A673 (cell line): Measurements from ENCODE around the gene RTN1.

Experiments
- EZH2 ChIP-seq: fragments of 200-600 bp; sonication (generic); IDR thresholded peaks from 2 replicates; pipeline ENCODE4 v1.6.1; 2017; ENCODE audit warnings: borderline replicate concordance, low read depth, mild to moderate bottlenecking, mixed read lengths, antibody characterized with exemption, low read length; ENCODE audit not compliant: poor library complexity, severe bottlenecking
- TF ChIP-seq, protein P1 (sequence below): fragments of 300-800, 200-600 bp; sonication (generic); conservative IDR thresholded peaks from 2 replicates; pipeline ENCODE4 v1.5.1; 2017; ENCODE audit warnings: low read depth, mild to moderate bottlenecking, antibody characterized with exemption, low read length, moderate library complexity, mixed read lengths

DNA sequence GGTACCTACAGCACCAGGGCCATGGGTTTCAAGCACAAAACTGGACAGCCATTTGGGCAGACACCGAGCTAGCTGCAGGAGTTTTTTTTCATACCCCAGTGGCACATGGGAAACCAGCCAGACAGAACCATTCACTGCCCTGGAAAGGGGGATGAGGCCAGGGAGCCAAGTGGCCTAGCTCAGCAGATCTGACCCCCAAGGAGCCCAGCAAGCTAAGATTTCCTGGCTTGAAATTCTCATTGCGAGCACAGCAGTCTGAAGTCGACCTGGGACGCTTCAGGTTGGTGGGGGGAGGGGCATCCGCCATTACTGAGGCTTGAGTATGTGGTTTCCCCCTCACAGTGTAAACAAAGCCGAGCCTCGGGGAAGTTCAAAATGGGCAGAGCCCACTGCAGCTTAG, 212.8 kb downstream of the RTN1 start:
- TF ChIP-seq, protein P1, sequence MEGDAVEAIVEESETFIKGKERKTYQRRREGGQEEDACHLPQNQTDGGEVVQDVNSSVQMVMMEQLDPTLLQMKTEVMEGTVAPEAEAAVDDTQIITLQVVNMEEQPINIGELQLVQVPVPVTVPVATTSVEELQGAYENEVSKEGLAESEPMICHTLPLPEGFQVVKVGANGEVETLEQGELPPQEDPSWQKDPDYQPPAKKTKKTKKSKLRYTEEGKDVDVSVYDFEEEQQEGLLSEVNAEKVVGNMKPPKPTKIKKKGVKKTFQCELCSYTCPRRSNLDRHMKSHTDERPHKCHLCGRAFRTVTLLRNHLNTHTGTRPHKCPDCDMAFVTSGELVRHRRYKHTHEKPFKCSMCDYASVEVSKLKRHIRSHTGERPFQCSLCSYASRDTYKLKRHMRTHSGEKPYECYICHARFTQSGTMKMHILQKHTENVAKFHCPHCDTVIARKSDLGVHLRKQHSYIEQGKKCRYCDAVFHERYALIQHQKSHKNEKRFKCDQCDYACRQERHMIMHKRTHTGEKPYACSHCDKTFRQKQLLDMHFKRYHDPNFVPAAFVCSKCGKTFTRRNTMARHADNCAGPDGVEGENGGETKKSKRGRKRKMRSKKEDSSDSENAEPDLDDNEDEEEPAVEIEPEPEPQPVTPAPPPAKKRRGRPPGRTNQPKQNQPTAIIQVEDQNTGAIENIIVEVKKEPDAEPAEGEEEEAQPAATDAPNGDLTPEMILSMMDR = no peak
- TF ChIP-seq EZH2 = no peak
